Neuronal stem cell (in vitro differentiated cells): ENCODE results near the gene CEACAM19.

ENCODE experiments used
- DNase-seq: peaks from one replicate; pipeline ENCODE4 v3.0.0-alpha.2; 2013; ENCODE audit warnings: low spot score
- H2AFZ ChIP-seq: one replicate; pipeline ENCODE4 v1.6.1; 2013; ENCODE audit warnings: mild to moderate bottlenecking, low read length, inconsistent platforms
- H2AK5ac ChIP-seq: 2 replicates; pipeline ENCODE4 v1.6.1; 2013; ENCODE audit warnings: low read depth, mild to moderate bottlenecking, inconsistent platforms, low read length, moderate library complexity, mixed read lengths
- H2BK120ac ChIP-seq: 2 replicates; pipeline ENCODE4 v1.6.1; 2013; ENCODE audit warnings: low read depth, mild to moderate bottlenecking, inconsistent platforms, low read length, moderate library complexity, mixed read lengths
- H2BK12ac ChIP-seq: one replicate; pipeline ENCODE4 v1.6.1; 2013; ENCODE audit warnings: low read length, inconsistent platforms
- H2BK15ac ChIP-seq: 2 replicates; pipeline ENCODE4 v1.6.1; 2013; ENCODE audit warnings: mild to moderate bottlenecking, low read length, inconsistent platforms, mixed read lengths
- H2BK5ac ChIP-seq: one replicate; pipeline ENCODE4 v1.6.1; 2013; ENCODE audit warnings: inconsistent platforms, mild to moderate bottlenecking, low read length, moderate library complexity
- H3K14ac ChIP-seq: one replicate; pipeline ENCODE4 v1.6.1; 2013; ENCODE audit warnings: low read length, inconsistent platforms
- H3K18ac ChIP-seq: 2 replicates; pipeline ENCODE4 v1.6.1; 2013; ENCODE audit warnings: low read length, inconsistent platforms
- H3K23ac ChIP-seq: 2 replicates; pipeline ENCODE4 v1.6.1; 2013; ENCODE audit warnings: low read depth, mild to moderate bottlenecking, mixed read lengths, low read length, inconsistent platforms; ENCODE audit not compliant: poor library complexity
- H3K27ac ChIP-seq: replicated peaks from 3 replicates; pipeline ENCODE4 v1.5.1; 2013; ENCODE audit warnings: low read length, inconsistent platforms
- H3K27me3 ChIP-seq, 3 experiments: 2 replicates each; pipeline ENCODE4 v1.6.1; 2013; ENCODE audit warnings: low read length in 3 of 3, mild to moderate bottlenecking in 2 of 3, inconsistent platforms in 1 of 3, low read depth in 1 of 3, mixed read lengths in 1 of 3, moderate library complexity in 1 of 3; ENCODE audit not compliant: control insufficient read depth in 3 of 3, insufficient read depth in 3 of 3
- H3K36me3 ChIP-seq, 2 donors: replicated peaks in 1 of 2; 2 replicates each; pipeline ENCODE4 v1.6.1; 2013; ENCODE audit warnings: low read length in 2 of 2; ENCODE audit not compliant: control insufficient read depth in 2 of 2, insufficient read depth in 2 of 2
- H3K4ac ChIP-seq: 2 replicates; pipeline ENCODE4 v1.6.1; 2013; ENCODE audit warnings: inconsistent platforms, mild to moderate bottlenecking, low read length, moderate library complexity
- H3K4me1 ChIP-seq, 2 donors: 1 replicate in 1 of 2; 2 replicates in 1 of 2; pipeline ENCODE4 v1.6.1; 2013; ENCODE audit warnings: low read length in 2 of 2, low read depth in 1 of 2; ENCODE audit not compliant: control insufficient read depth in 2 of 2, insufficient read depth in 1 of 2
- H3K4me2 ChIP-seq: one replicate; pipeline ENCODE4 v1.6.1; 2013; ENCODE audit warnings: mild to moderate bottlenecking, low read length, inconsistent platforms; ENCODE audit not compliant: insufficient read depth, poor library complexity, severe bottlenecking
- H3K4me3 ChIP-seq, 2 donors: 2 replicates each; pipeline ENCODE4 v1.5.1; 2013; ENCODE audit warnings: low read length in 2 of 2, mild to moderate bottlenecking in 2 of 2, inconsistent platforms in 1 of 2, moderate library complexity in 1 of 2
- H3K79me1 ChIP-seq: one replicate; pipeline ENCODE4 v1.6.1; 2013; ENCODE audit warnings: low read depth, mild to moderate bottlenecking, inconsistent platforms, low read length, moderate library complexity
- H3K9ac ChIP-seq: one replicate; pipeline ENCODE4 v1.6.1; 2013; ENCODE audit warnings: mild to moderate bottlenecking, low read depth, low read length, inconsistent platforms; ENCODE audit not compliant: poor library complexity
- H3K9me3 ChIP-seq, 2 donors: replicated peaks in 1 of 2; 2 replicates each; pipeline versions ENCODE3 to v1.6.1; 2013; ENCODE audit warnings: low read length in 2 of 2, mild to moderate bottlenecking in 2 of 2, inconsistent platforms in 1 of 2, low read depth in 1 of 2, mixed read lengths in 1 of 2, moderate library complexity in 1 of 2; ENCODE audit not compliant: control insufficient read depth in 2 of 2, insufficient read depth in 1 of 2
- H4K8ac ChIP-seq: one replicate; pipeline ENCODE4 v1.6.1; 2013; ENCODE audit warnings: low read depth, mild to moderate bottlenecking, inconsistent platforms, low read length, moderate library complexity
- H4K91ac ChIP-seq: one replicate; pipeline ENCODE4 v1.6.1; 2013; ENCODE audit warnings: low read length, low read depth, mild to moderate bottlenecking, inconsistent platforms; ENCODE audit not compliant: poor library complexity
- WGBS, 2 donors: extraction: QIAGEN DNeasy Blood & Tissue Kit; methylation state at CpG; one replicate each; pipeline ENCODE4 v1.1.7; 2013; ENCODE audit warnings: missing lambda C conversion rate in 2 of 2, mixed read lengths in 1 of 2; ENCODE audit not compliant: insufficient read length in 2 of 2, insufficient replicate concordance in 1 of 2; ENCODE audit errors: extremely low coverage in 2 of 2; 5-methylcytosine and 5-hydroxymethylcytosine counted together

The CEACAM19 gene

DNA sequence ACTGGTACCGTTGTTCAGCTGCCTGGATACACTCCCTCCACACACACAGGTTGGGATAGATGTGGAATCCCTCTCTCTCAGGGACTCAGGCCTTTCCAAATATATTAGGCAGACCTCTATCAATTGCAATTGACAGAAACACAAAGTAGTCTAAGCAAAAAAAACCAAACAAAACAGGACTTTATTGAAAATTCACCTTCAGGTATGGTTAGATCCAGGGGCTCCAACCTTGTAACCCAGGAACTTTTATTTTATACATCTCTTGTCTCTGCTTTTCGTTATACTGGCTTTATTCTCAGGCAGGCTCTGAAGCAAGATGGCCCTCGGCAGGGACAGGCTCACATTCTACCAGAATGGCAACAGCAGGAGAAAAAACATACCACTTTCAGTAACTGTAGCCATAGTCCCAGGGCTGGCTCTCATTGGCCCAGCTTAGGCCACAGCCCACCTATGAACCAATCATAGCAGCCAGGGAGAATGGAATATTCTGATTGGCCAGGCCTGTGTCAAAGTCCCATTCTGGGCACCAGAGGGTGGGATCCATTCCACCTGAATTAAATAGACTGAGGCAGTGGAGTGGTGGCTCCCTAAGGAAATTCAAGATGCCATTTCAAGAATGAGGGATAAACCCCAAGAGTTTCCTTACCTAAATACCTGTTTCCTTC is 13.1 kb upstream of the CEACAM19 start:
- WGBS, 2 donors: no CpG with 5 or more reads among the region's 3 CpGs
- peaks cover 41 to 80% of the 10 kb centered on the region in 2 donors for H3K36me3 ChIP-seq

DNA sequence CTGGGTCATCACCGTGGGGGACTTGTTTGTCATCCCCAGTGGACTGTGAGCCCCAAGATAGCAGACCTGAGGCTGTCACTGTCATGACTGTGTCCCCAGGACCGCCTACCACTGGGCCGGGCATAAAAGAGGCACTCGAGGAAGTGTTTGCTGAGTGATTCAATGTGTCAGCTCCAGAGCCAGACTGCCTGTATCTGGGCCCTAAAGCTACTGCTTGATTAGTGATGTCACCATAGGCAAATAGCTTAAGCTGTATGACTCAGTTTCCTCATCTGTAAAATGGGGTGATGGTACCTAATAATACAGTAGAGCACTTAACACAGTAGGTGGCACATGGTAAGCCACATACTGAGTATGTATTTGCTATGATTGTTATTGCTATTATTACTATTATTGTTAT is 11.2 kb upstream of the CEACAM19 start:
- no peak overlapping the region for H3K18ac ChIP-seq
- no peaks in the 10 kb centered on the region for H3K9me3 ChIP-seq
- H3K4me2 ChIP-seq: no peak overlapping the region
- H3K14ac ChIP-seq: no peak overlapping the region
- no peaks in the 10 kb centered on the region for H3K4me1 ChIP-seq
- no peak overlapping the region for H2BK12ac ChIP-seq
- H3K79me1 ChIP-seq: no peaks in the 10 kb centered on the region
- no peak overlapping the region for H2BK5ac ChIP-seq
- no peak overlapping the region for H3K4ac ChIP-seq
- H3K27ac ChIP-seq: no peak overlapping the region
- H3K9ac ChIP-seq: no peak overlapping the region
- no peaks in the 10 kb centered on the region for H3K27me3 ChIP-seq
- no peak overlapping the region for H2AK5ac ChIP-seq
- no peak for DNase-seq
- no peak overlapping the region for H2BK15ac ChIP-seq
- H2AFZ ChIP-seq: no peak overlapping the region
- H2BK120ac ChIP-seq: no peak overlapping the region
- WGBS, 2 donors: no CpG with 5 or more reads among the region's 4 CpGs
- peaks cover 35 to 65% of the 10 kb centered on the region in 2 donors for H3K36me3 ChIP-seq
- H3K23ac ChIP-seq: no peak overlapping the region
- no peak overlapping the region for H4K91ac ChIP-seq
- no peak overlapping the region for H4K8ac ChIP-seq
- no peak overlapping the region for H3K4me3 ChIP-seq

More for the DNA sequence above, 13.1 kb upstream of the CEACAM19 start:
- no peaks in the 10 kb centered on the region for H3K79me1 ChIP-seq
- H2BK5ac ChIP-seq: no peak overlapping the region
- H4K8ac ChIP-seq: no peak overlapping the region
- H3K4me2 ChIP-seq: no peak overlapping the region
- no peak overlapping the region for H2BK15ac ChIP-seq
- no peak overlapping the region for H2BK120ac ChIP-seq
- H3K4ac ChIP-seq: no peak overlapping the region
- no peak overlapping the region for H3K9ac ChIP-seq
- H4K91ac ChIP-seq: no peak overlapping the region
- no peak overlapping the region for H2AK5ac ChIP-seq
- DNase-seq: no peak
- H3K18ac ChIP-seq: no peak overlapping the region
- H3K23ac ChIP-seq: no peak overlapping the region
- H2BK12ac ChIP-seq: no peak overlapping the region
- H2AFZ ChIP-seq: no peak overlapping the region
- no peaks in the 10 kb centered on the region for H3K27me3 ChIP-seq
- H3K9me3 ChIP-seq: no peaks in the 10 kb centered on the region
- no peak overlapping the region for H3K14ac ChIP-seq
- no peak overlapping the region for H3K27ac ChIP-seq
- no peak overlapping the region for H3K4me3 ChIP-seq
- H3K4me1 ChIP-seq: no peaks in the 10 kb centered on the region

DNA sequence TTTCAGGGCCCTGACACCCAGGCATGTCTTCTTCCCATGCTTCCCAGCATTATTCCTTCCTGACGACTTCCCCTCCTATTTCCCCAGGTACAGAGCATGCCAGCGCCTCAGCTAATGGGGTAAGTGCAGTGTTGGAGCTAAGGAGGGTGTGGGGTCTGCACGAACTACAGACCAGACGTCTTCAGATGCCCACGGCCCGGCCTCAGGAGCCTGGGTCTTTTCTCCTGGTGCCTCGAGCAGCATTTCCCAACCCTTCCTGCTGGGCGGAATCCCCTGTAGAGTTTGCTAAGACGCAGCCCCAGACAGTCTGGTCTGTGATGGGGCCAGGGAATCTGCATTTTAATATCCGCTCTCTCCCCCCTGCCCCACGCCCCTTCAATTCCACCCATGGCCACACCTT is 10.1 kb upstream of the CEACAM19 start:
- H2BK12ac ChIP-seq: no peak overlapping the region
- no peak overlapping the region for H2BK15ac ChIP-seq
- no CpG with 5 or more reads among the region's 11 CpGs for WGBS, 2 donors
- H3K4me1 ChIP-seq: no peaks in the 10 kb centered on the region
- no peak overlapping the region for H4K8ac ChIP-seq
- H3K23ac ChIP-seq: no peak overlapping the region
- H3K4ac ChIP-seq: no peak overlapping the region
- no peak overlapping the region for H4K91ac ChIP-seq
- no peak overlapping the region for H3K27ac ChIP-seq
- H3K18ac ChIP-seq: no peak overlapping the region
- no peaks in the 10 kb centered on the region for H3K9me3 ChIP-seq
- no peak overlapping the region for H3K4me2 ChIP-seq
- no peak overlapping the region for H3K4me3 ChIP-seq
- no peak overlapping the region for H2AFZ ChIP-seq
- no peaks in the 10 kb centered on the region for H3K27me3 ChIP-seq
- no peak overlapping the region for H2BK5ac ChIP-seq
- no peak overlapping the region for H2BK120ac ChIP-seq
- no peak for DNase-seq
- H3K9ac ChIP-seq: no peak overlapping the region
- H3K14ac ChIP-seq: no peak overlapping the region
- H3K36me3 ChIP-seq: peaks cover 31 to 55% of the 10 kb centered on the region in 2 donors
- H3K79me1 ChIP-seq: no peaks in the 10 kb centered on the region
- H2AK5ac ChIP-seq: no peak overlapping the region

DNA sequence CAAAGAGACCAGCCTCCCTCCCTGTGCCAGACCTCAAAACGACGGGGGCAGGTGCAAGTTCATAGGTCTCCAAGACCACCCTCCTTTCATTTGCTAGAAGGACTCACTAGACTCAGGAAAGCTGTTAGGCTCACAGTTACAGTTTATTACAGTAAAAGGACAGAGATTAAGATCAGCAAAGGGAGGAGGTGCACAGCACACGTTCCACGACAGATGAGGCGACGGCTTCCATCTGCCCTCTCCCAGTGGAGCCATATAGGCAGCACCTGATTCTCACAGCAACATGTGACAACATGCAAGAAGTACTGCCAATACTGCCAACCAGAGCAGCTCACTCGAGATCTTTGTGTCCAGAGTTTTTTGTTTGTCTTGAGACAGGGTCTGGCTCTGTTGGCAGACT is 9.4 kb upstream of the CEACAM19 start:
- no peak overlapping the region for H2BK12ac ChIP-seq
- no peak overlapping the region for H3K18ac ChIP-seq
- H3K23ac ChIP-seq: no peak overlapping the region
- H2BK120ac ChIP-seq: no peak overlapping the region
- H3K4ac ChIP-seq: no peak overlapping the region
- no peak overlapping the region for H2BK5ac ChIP-seq
- no CpG with 5 or more reads among the region's 7 CpGs for WGBS, 2 donors
- no peak overlapping the region for H3K4me2 ChIP-seq
- H3K9ac ChIP-seq: no peak overlapping the region
- DNase-seq: no peak
- no peak overlapping the region for H3K4me3 ChIP-seq
- H3K27ac ChIP-seq: no peak overlapping the region
- H2AK5ac ChIP-seq: no peak overlapping the region
- no peaks in the 10 kb centered on the region for H3K9me3 ChIP-seq
- no peak overlapping the region for H3K14ac ChIP-seq
- H3K4me1 ChIP-seq: no peaks in the 10 kb centered on the region
- no peak overlapping the region for H4K8ac ChIP-seq
- no peak overlapping the region for H4K91ac ChIP-seq
- peaks cover 29 to 51% of the 10 kb centered on the region in 2 donors for H3K36me3 ChIP-seq
- no peaks in the 10 kb centered on the region for H3K79me1 ChIP-seq
- no peak overlapping the region for H2BK15ac ChIP-seq
- H2AFZ ChIP-seq: no peak overlapping the region
- no peaks in the 10 kb centered on the region for H3K27me3 ChIP-seq
